Measurements from ENCODE around the gene WDR81. TPM values are rescaled to one million over a fixed set of nuclear protein-coding genes. Genes with fewer than 3 reads are reported as not detected.
"Not testable (repeated sequence)": the region's sequence is repeated elsewhere in the genome, so short reads cannot be mapped to it uniquely, and the experiment has no call there.

WDR81 gene
- polyA plus RNA-seq, 2 of the 4 experiments (the other 2 are of a cell fraction) = 4.9 to 26.8 TPM

- no peak for TF ChIP-seq HDAC2 (IDR thresholded peaks at IDR 0.05)
- peak; percentile 75; the same call in 1 of the 2 replicates for TF ChIP-seq ATOH8 (CRISPR knock-in tag; IDR thresholded peaks at IDR 0.05; ENCODE audit: low read depth)
- no peak for TF ChIP-seq ZFP36 (IDR thresholded peaks at IDR 0.05; ENCODE audit: borderline replicate concordance, partially characterized antibody)
- 0 out of 2 replicates have a peak, but pooled peaks have one; percentile 1 for TF ChIP-seq E2F6 (IDR thresholded peaks at IDR 0.05; ENCODE audit: borderline replicate concordance, low read depth)
- TF ChIP-seq CBX2 (IDR thresholded peaks at IDR 0.05; ENCODE audit: borderline replicate concordance, low read depth) = no peak
- TF ChIP-seq, protein P1, sequence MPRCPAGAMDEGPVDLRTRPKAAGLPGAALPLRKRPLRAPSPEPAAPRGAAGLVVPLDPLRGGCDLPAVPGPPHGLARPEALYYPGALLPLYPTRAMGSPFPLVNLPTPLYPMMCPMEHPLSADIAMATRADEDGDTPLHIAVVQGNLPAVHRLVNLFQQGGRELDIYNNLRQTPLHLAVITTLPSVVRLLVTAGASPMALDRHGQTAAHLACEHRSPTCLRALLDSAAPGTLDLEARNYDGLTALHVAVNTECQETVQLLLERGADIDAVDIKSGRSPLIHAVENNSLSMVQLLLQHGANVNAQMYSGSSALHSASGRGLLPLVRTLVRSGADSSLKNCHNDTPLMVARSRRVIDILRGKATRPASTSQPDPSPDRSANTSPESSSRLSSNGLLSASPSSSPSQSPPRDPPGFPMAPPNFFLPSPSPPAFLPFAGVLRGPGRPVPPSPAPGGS (IDR thresholded peaks at IDR 0.05) = peak; percentile 57; the same call in 2 of the 3 replicates
- TF ChIP-seq RFX5 (IDR thresholded peaks at IDR 0.05) = peak; percentile 98
These were observed 7.4 kb upstream of the WDR81 start (continued) for GRCh38 chr17:1716912-1717695.

- 85% methylated on average over 19 of the region's 19 CpGs for WGBS (ENCODE audit: missing lambda C conversion rate)
- POLR2A ChIA-PET = no interaction called here
- peak overlapping the region; percentile 94 to 100 for H3K27ac ChIP-seq
These were observed 5.9 kb upstream of the WDR81 start for GRCh38 chr17:1718362-1719165.

GRCh38 chr17:1720856-1721386 is 3.6 kb upstream of the WDR81 start:
- Histone ChIP-seq H3K4me1 (peaks cover 29% of the 10 kb centered on the region), H3K4me3 (no peak overlapping the region), H3K27ac (peak overlapping the region; percentile 14 to 67; a peak in 3 of 6 replicates), H3K9me3 (no peaks in the 10 kb centered on the region), H3K4me2 (peak overlapping the region; percentile 70)
- TF ChIP-seq CTCF (IDR thresholded peaks at IDR 0.05) (peak; percentile 99), RAD21 (conservative IDR thresholded peaks at IDR 0.05 in 1 of 2, IDR thresholded peaks at IDR 0.05 in 1 of 2) (peak; percentile 94 to 99), ESRRA (IDR thresholded peaks at IDR 0.05; ENCODE audit: borderline replicate concordance, low read length) (peak; percentile 97), TP53 (CRISPR knock-in tag; IDR thresholded peaks at IDR 0.05) (no peak), SMC3 (IDR thresholded peaks at IDR 0.05) (peak; percentile 84)
- TF ChIP-seq, protein P2, sequence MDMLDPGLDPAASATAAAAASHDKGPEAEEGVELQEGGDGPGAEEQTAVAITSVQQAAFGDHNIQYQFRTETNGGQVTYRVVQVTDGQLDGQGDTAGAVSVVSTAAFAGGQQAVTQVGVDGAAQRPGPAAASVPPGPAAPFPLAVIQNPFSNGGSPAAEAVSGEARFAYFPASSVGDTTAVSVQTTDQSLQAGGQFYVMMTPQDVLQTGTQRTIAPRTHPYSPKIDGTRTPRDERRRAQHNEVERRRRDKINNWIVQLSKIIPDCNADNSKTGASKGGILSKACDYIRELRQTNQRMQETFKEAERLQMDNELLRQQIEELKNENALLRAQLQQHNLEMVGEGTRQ (IDR thresholded peaks at IDR 0.05) = no peak
- WGBS (ENCODE audit: missing lambda C conversion rate) = 32% methylated on average over 11 of the region's 11 CpGs
- FAIRE-seq (peak; percentile 81), ATAC-seq (no peak), DNase-seq (ENCODE audit: low read depth in 1 of 2, low spot score in 1 of 2) (peak; percentile 56 to 81)
- ChIA-PET POLR2A (interaction anchor here (0.6 to 0.7 kb wide), 2 partner anchors 11 to 109 kb away, joined by 3 to 4 read pairs; partner anchors contain the start of genes RPA1 and SMYD4), CTCF (interaction anchor here (0.6 to 23.8 kb wide), 55 partner anchors 9 to 1937 kb away, joined by 3 to 591 read pairs (median 4); partner anchors contain the start of genes RILP, RTN4RL1 and SERPINF1)

More at GRCh38 chr17:1718362-1719165, 5.9 kb upstream of the WDR81 start:
- no peaks in the 10 kb centered on the region for H3K9me3 ChIP-seq
- DNase-seq (ENCODE audit: low read depth in 1 of 2, low spot score in 1 of 2) (no peak), ATAC-seq (no peak), FAIRE-seq (no peak)
- H3K4me2 ChIP-seq = peak overlapping the region; percentile 98
- CTCF ChIA-PET = interaction anchor here (0.9 to 23.8 kb wide), 10 partner anchors 13 to 308 kb away, joined by 3 to 591 read pairs (median 4); partner anchors contain the start of gene SERPINF1
- TF ChIP-seq, protein P3, sequence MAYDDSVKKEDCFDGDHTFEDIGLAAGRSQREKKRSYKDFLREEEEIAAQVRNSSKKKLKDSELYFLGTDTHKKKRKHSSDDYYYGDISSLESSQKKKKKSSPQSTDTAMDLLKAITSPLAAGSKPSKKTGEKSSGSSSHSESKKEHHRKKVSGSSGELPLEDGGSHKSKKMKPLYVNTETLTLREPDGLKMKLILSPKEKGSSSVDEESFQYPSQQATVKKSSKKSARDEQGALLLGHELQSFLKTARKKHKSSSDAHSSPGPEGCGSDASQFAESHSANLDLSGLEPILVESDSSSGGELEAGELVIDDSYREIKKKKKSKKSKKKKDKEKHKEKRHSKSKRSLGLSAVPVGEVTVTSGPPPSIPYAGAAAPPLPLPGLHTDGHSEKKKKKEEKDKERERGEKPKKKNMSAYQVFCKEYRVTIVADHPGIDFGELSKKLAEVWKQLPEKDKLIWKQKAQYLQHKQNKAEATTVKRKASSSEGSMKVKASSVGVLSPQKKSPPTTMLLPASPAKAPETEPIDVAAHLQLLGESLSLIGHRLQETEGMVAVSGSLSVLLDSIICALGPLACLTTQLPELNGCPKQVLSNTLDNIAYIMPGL (CRISPR knock-in tag; IDR thresholded peaks at IDR 0.05; ENCODE audit: borderline replicate concordance) = no peak
- TF ChIP-seq HOXB13 (CRISPR knock-in tag; IDR thresholded peaks at IDR 0.05; ENCODE audit: low read depth) (peak; percentile 27; the same call in 1 of the 2 replicates), EHF (CRISPR knock-in tag; IDR thresholded peaks at IDR 0.05) (0 out of 2 replicates have a peak, but pooled peaks have one; percentile 33)
- H3K4me1 ChIP-seq = peaks cover 26% of the 10 kb centered on the region
- H3K4me3 ChIP-seq = peak overlapping the region; percentile 84

- not testable (repeated sequence) for H3K9me3 ChIP-seq; FAIRE-seq; DNase-seq (ENCODE audit: low read depth in 1 of 2, low spot score in 1 of 2); ATAC-seq; H3K27ac ChIP-seq; H3K4me3 ChIP-seq; H3K4me2 ChIP-seq
- CTCF ChIA-PET = interaction anchor here (0.5 to 23.8 kb wide), 24 partner anchors 8 to 612 kb away, joined by 3 to 591 read pairs (median 5); partner anchors contain the start of genes RILP and SERPINF1
- POLR2A ChIA-PET = interaction anchor here (1.1 kb wide), 1 partner anchor 8 kb away, joined by 3 read pairs; no protein-coding TSS in a partner anchor
- 97% methylated on average over 8 of the region's 8 CpGs for WGBS (ENCODE audit: missing lambda C conversion rate)
- H3K4me1 ChIP-seq = peaks cover 29% of the 10 kb centered on the region
These were observed 2.5 kb upstream of the WDR81 start for GRCh38 chr17:1722022-1722421.

Data from A549 (cell line).